UCSD-AML1 (cell line): ENCODE measurements around the gene ZSCAN5C.
"Not testable (repeated sequence)": the region's sequence is repeated elsewhere in the genome, so short reads cannot be mapped to it uniquely, and the experiment has no call there.

Experiments used
- DNase-seq: peaks from one replicate; lab custom pipeline; 2025; ENCODE audit not compliant: unreplicated experiment; lab: John Stamatoyannopoulos, UW

Gene ZSCAN5C

GRCh38 chr19:56201973-56202372 is at the start of gene ZSCAN5C:
Gene ZSCAN5C, plus strand, starts transcription at chr19:56202273. Its CDS starts 3,641 bp downstream, at chr19:56205914.
- DNase-seq: no peak

- DNase-seq: no peak
Measured at GRCh38 chr19:56152644-56153043, 49.4 kb upstream of the ZSCAN5C start.

- no peak for DNase-seq
Measured at GRCh38 chr19:56153507-56153906, 48.6 kb upstream of the ZSCAN5C start.

GRCh38 chr19:56155124-56155687 is 46.9 kb upstream of the ZSCAN5C start:
- peak; percentile 18 for DNase-seq

- no peak for DNase-seq
Measured at GRCh38 chr19:56156768-56157167, 45.3 kb upstream of the ZSCAN5C start.

- no peak for DNase-seq
Measured at GRCh38 chr19:56158170-56158757, 43.8 kb upstream of the ZSCAN5C start.

GRCh38 chr19:56159009-56159559 is 43.0 kb upstream of the ZSCAN5C start:
- no peak for DNase-seq

- DNase-seq: no peak
Measured at GRCh38 chr19:56159622-56160271, 42.3 kb upstream of the ZSCAN5C start.

GRCh38 chr19:56161534-56161933 is 40.5 kb upstream of the ZSCAN5C start:
- no peak for DNase-seq

- peak; percentile 38 for DNase-seq
Measured at GRCh38 chr19:56162258-56162657, 39.8 kb upstream of the ZSCAN5C start.

GRCh38 chr19:56163097-56163496 is 39.0 kb upstream of the ZSCAN5C start:
- no peak for DNase-seq

- DNase-seq: no peak
Measured at GRCh38 chr19:56167064-56167578, 35.0 kb upstream of the ZSCAN5C start.

- no peak for DNase-seq
Measured at GRCh38 chr19:56170261-56170660, 31.8 kb upstream of the ZSCAN5C start.

- DNase-seq: no peak
Measured at GRCh38 chr19:56174086-56174485, 28.0 kb upstream of the ZSCAN5C start.

- DNase-seq: no peak
Measured at GRCh38 chr19:56174550-56174949, 27.5 kb upstream of the ZSCAN5C start.

GRCh38 chr19:56175861-56176307 is 26.2 kb upstream of the ZSCAN5C start, which contains the start of gene GALP:
Gene GALP, plus strand, starts transcription at chr19:56176008. Its CDS starts 1,101 bp downstream, at chr19:56177109.
- DNase-seq: not testable (repeated sequence)

- DNase-seq: not testable (repeated sequence)
Measured at GRCh38 chr19:56176310-56176709, 25.8 kb upstream of the ZSCAN5C start.

GRCh38 chr19:56176881-56177280 is 25.2 kb upstream of the ZSCAN5C start:
- DNase-seq: no peak

- no peak for DNase-seq
Measured at GRCh38 chr19:56177564-56178243, 24.4 kb upstream of the ZSCAN5C start.

GRCh38 chr19:56189785-56190184 is 12.3 kb upstream of the ZSCAN5C start:
- DNase-seq: peak; percentile 12

GRCh38 chr19:56191115-56191514 is 11.0 kb upstream of the ZSCAN5C start:
- no peak for DNase-seq
